Calu3 (cell line): ENCODE results near the gene LDLR. TPM values are rescaled to one million over a fixed set of nuclear protein-coding genes. Genes with fewer than 3 reads are reported as not detected.
"Not testable (repeated sequence)": the region's sequence is repeated elsewhere in the genome, so short reads cannot be mapped to it uniquely, and the experiment has no call there.

Experiments
- BruUV-seq: library from RNA; stranded (reverse); fragments of 400-500 nt; replicated peaks from 2 replicates; lab custom pipeline; 2021; lab: Mats Ljungman, UMichigan
- CTCF ChIA-PET: fragments of 300-600 bp; sonication (Branson Sonifier 250); formaldehyde crosslinking; loops from one replicate; lab custom pipeline; 2022; ENCODE audit warnings: antibody characterized with exemption; lab: Charles Lee
- DNase-seq: peaks from one replicate; pipeline ENCODE4 v3.0.0; 2022
- H3K27ac Mint-ChIP-seq: one replicate; pipeline ENCODE4 v1.8.0; 2022; ENCODE audit warnings: mixed read lengths; ENCODE audit not compliant: unreplicated experiment
- H3K27me3 Mint-ChIP-seq: one replicate; pipeline ENCODE4 v1.8.0; 2022; ENCODE audit warnings: mixed read lengths; ENCODE audit not compliant: unreplicated experiment
- H3K36me3 Mint-ChIP-seq: one replicate; pipeline ENCODE4 v1.8.0; 2022; ENCODE audit warnings: mild to moderate bottlenecking, moderate library complexity, mixed read lengths; ENCODE audit not compliant: insufficient read depth, unreplicated experiment
- H3K4me1 Mint-ChIP-seq: one replicate; pipeline ENCODE4 v1.8.0; 2022; ENCODE audit warnings: mild to moderate bottlenecking, low read depth, mixed read lengths; ENCODE audit not compliant: unreplicated experiment
- H3K4me3 Mint-ChIP-seq: one replicate; pipeline ENCODE4 v1.8.0; 2022; ENCODE audit warnings: mild to moderate bottlenecking, low read depth, moderate library complexity, mixed read lengths; ENCODE audit not compliant: unreplicated experiment
- H3K9me3 Mint-ChIP-seq: one replicate; pipeline ENCODE4 v1.8.0; 2022; ENCODE audit warnings: low read depth, mixed read lengths; ENCODE audit not compliant: unreplicated experiment
- CTCF ChIP-seq: fragments of 200-600 bp; IDR thresholded peaks from one replicate; pipeline ENCODE4 v1.8.0; 2022; ENCODE audit warnings: antibody characterized with exemption; ENCODE audit not compliant: unreplicated experiment
- intact Hi-C: fragments of 100-400 bp; cut with micrococcal nuclease; formaldehyde crosslinking; loops from one replicate; pipeline ENCODE4 v1.10.0; 2022; ENCODE audit not compliant: unreplicated experiment
- total RNA-seq: library from RNA; stranded (reverse); gene quantifications from 2 replicates; pipeline ENCODE4 v1.2.3, GENCODE V29; 2022

LDLR gene
- total RNA-seq, 1 experiment from 2014 or later = 289 TPM

DNA sequence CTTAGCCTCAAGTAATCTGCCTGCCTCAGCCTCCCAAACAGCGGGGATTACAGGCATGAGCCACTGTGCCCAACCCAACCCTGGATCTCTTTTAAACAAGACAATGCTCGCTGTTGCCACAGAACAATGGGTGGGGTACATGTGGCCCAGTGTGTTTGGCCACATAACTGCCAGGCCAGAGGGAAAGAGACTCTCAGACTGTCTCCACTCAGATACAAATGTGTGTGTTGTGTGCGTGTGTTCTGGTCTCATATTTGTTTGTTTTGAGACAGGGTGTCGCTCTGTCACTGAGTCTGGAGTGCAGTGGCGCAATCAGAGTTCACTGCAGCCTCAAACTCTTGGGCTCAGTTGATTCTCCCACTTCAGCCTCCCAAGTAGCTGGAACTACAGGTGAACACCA, 25.8 kb downstream of the LDLR start:
- intact Hi-C loops = no loop called here
- Mint-ChIP-seq H3K27me3 (no peaks in the 10 kb centered on the region), H3K4me3 (no peak overlapping the region), H3K9me3 (no peaks in the 10 kb centered on the region), H3K36me3 (peaks cover 99% of the 10 kb centered on the region), H3K4me1 (no peaks in the 10 kb centered on the region), H3K27ac (no peak overlapping the region)
- CTCF ChIA-PET = no interaction called here
- no peak for DNase-seq
- no peak for TF ChIP-seq CTCF
- BruUV-seq = no TSS peak

DNA sequence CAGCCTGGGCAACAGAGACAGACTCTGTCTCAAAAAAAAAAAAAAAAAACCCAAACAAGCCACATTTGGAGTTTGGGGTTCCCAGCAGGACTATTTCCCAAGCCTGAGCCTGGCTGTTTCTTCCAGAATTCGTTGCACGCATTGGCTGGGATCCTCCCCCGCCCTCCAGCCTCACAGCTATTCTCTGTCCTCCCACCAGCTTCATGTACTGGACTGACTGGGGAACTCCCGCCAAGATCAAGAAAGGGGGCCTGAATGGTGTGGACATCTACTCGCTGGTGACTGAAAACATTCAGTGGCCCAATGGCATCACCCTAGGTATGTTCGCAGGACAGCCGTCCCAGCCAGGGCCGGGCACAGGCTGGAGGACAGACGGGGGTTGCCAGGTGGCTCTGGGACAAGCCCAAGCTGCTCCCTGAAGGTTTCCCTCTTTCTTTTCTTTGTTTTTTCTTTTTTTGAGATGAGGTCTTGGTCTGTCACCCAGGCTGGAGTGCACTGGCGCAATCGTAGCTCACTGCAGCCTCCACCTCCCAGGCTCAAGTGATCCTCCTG, 26.7 kb downstream of the LDLR start:
- Mint-ChIP-seq H3K4me1 (no peaks in the 10 kb centered on the region), H3K27ac (no peak overlapping the region), H3K9me3 (no peaks in the 10 kb centered on the region), H3K36me3 (peaks cover 99% of the 10 kb centered on the region), H3K4me3 (no peak overlapping the region), H3K27me3 (no peaks in the 10 kb centered on the region)
- CTCF ChIA-PET = no interaction called here
- intact Hi-C loops = no loop called here
- DNase-seq = no peak
- no peak for TF ChIP-seq CTCF
- no TSS peak for BruUV-seq

- TF ChIP-seq CTCF = no peak
- Mint-ChIP-seq H3K4me1 (no peaks in the 10 kb centered on the region), H3K4me3 (no peak overlapping the region), H3K27ac (no peak overlapping the region), H3K9me3 (no peaks in the 10 kb centered on the region), H3K27me3 (no peaks in the 10 kb centered on the region), H3K36me3 (peaks cover 99% of the 10 kb centered on the region)
- intact Hi-C loops = no loop called here
- CTCF ChIA-PET = no interaction called here
- DNase-seq = no peak
- BruUV-seq = no TSS peak
Observed at GRCh38 chr19:11116507-11116906, 27.2 kb downstream of the LDLR start.

- H3K9me3 Mint-ChIP-seq, H3K27me3 Mint-ChIP-seq, H3K4me3 Mint-ChIP-seq, H3K27ac Mint-ChIP-seq, H3K4me1 Mint-ChIP-seq, DNase-seq, BruUV-seq, intact Hi-C loops, CTCF ChIA-PET: not testable (repeated sequence)
- H3K36me3 Mint-ChIP-seq = peaks cover 99% of the 10 kb centered on the region
Observed at GRCh38 chr19:11121963-11122362, 32.7 kb downstream of the LDLR start.

DNA sequence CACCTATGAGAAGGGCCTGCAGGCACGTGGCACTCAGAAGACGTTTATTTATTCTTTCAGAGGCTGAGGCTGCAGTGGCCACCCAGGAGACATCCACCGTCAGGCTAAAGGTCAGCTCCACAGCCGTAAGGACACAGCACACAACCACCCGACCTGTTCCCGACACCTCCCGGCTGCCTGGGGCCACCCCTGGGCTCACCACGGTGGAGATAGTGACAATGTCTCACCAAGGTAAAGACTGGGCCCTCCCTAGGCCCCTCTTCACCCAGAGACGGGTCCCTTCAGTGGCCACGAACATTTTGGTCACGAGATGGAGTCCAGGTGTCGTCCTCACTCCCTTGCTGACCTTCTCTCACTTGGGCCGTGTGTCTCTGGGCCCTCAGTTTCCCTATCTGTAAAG, 33.9 kb downstream of the LDLR start:
- intact Hi-C loops = no loop called here
- Mint-ChIP-seq H3K9me3 (no peaks in the 10 kb centered on the region), H3K27ac (no peak overlapping the region), H3K36me3 (peaks cover 99% of the 10 kb centered on the region), H3K4me1 (no peaks in the 10 kb centered on the region), H3K4me3 (no peak overlapping the region), H3K27me3 (no peaks in the 10 kb centered on the region)
- no peak for DNase-seq
- BruUV-seq = no TSS peak
- CTCF ChIA-PET = no interaction called here
- no peak for TF ChIP-seq CTCF

DNA sequence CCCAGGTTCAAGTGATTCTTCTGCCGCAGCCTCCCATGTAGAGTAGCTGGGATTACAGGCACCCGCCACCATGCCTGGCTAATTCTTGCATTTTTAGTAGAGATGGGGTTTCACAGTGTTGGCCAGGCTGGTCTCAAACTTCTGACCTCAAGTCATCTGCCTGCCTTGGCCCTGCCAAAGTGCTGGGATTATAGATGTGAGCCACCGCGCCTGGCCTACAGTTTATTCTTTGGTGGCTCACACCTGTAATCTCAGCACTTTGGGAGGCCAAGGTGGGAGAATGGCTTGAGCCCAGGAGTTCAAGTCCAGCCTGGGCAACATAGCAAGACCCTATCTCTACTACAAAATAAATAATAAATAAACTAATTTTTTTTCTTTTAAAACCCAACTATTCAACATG, 34.9 kb downstream of the LDLR start:
- intact Hi-C loops, BruUV-seq, H3K4me1 Mint-ChIP-seq: not testable (repeated sequence)

More for the DNA sequence above, 34.9 kb downstream of the LDLR start:
- H3K9me3 Mint-ChIP-seq, DNase-seq, CTCF ChIA-PET, H3K27ac Mint-ChIP-seq, H3K27me3 Mint-ChIP-seq, H3K4me3 Mint-ChIP-seq: not testable (repeated sequence)
- H3K36me3 Mint-ChIP-seq = peaks cover 97% of the 10 kb centered on the region
